Activated CD4-positive, alpha-beta T cell treated with anti-CD3 and anti-CD28 coated beads, Interleukin-2, amount 10 ng/mL, durations not matched to agents 24 days and 14 days (primary cell): Measurements from ENCODE around the gene DNTT. TPM values are rescaled to one million over a fixed set of nuclear protein-coding genes. Genes with fewer than 3 reads are reported as not detected.
"Not testable (repeated sequence)": the region's sequence is repeated elsewhere in the genome, so short reads cannot be mapped to it uniquely, and the experiment has no call there.

ENCODE experiments used
- DNase-seq: peaks from one replicate; pipeline ENCODE4 v3.0.0; 2022
- H3K27ac Mint-ChIP-seq: one replicate; pipeline ENCODE4 v1.8.0; 2022; ENCODE audit warnings: mild to moderate bottlenecking, mixed read lengths
- H3K27me3 Mint-ChIP-seq: one replicate; pipeline ENCODE4 v1.8.0; 2022; ENCODE audit warnings: mixed read lengths
- H3K36me3 Mint-ChIP-seq: one replicate; pipeline ENCODE4 v1.8.0; 2022; ENCODE audit warnings: low read depth, mild to moderate bottlenecking, mixed read lengths
- H3K4me1 Mint-ChIP-seq: one replicate; pipeline ENCODE4 v1.8.0; 2021; ENCODE audit warnings: mixed read lengths
- H3K4me3 Mint-ChIP-seq: one replicate; pipeline ENCODE4 v1.8.0; 2022; ENCODE audit warnings: mild to moderate bottlenecking, moderate library complexity, mixed read lengths
- H3K9me3 Mint-ChIP-seq: one replicate; pipeline ENCODE4 v1.8.0; 2021; ENCODE audit warnings: mixed read lengths
- intact Hi-C: fragments of 100-400 bp; cut with micrococcal nuclease; formaldehyde crosslinking; loops from one replicate; pipeline ENCODE4 v1.15.1; 2023
- total RNA-seq: library from RNA; stranded (reverse); gene quantifications from 2 replicates; pipeline ENCODE4 v1.2.3, GENCODE V29; 2022

DNTT gene
- total RNA-seq, 1 donor from 2014 or later: not detected

DNA sequence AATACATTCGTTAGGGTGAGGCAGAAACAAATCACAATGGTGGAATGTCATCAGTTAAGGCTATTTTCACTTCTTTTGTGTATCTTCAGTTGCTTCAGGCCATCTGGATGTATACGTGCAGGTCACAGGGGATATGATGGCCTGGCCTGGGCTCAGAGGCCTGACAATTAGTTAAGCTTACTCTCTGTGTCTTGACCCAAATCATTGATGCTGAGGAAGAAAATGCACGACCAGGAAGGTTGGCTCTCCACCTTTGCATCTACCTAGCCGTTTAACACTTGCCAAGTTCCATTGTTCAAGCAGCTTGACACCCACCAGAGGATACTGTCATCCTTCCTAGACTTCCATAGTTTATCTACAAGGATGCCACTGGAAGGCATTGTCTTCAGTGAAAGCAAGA is 4.6 kb downstream of the DNTT start:
- H3K9me3 Mint-ChIP-seq, H3K4me1 Mint-ChIP-seq, DNase-seq, H3K4me3 Mint-ChIP-seq, H3K27ac Mint-ChIP-seq, intact Hi-C loops, H3K36me3 Mint-ChIP-seq: not testable (repeated sequence)
- H3K27me3 Mint-ChIP-seq: peaks cover 27% of the 10 kb centered on the region

GRCh38 chr10:96309628-96310320 is 5.5 kb downstream of the DNTT start:
- Mint-ChIP-seq H3K9me3 (no peaks in the 10 kb centered on the region), H3K4me1 (no peaks in the 10 kb centered on the region), H3K36me3 (no peaks in the 10 kb centered on the region), H3K27ac (no peak overlapping the region), H3K27me3 (peaks cover 21% of the 10 kb centered on the region), H3K4me3 (no peak overlapping the region)
- DNase-seq: no peak
- intact Hi-C loops: no loop called here

- H3K4me3 Mint-ChIP-seq: no peak overlapping the region
- no peaks in the 10 kb centered on the region for H3K4me1 Mint-ChIP-seq
- H3K36me3 Mint-ChIP-seq: no peaks in the 10 kb centered on the region
- no peaks in the 10 kb centered on the region for H3K9me3 Mint-ChIP-seq
- no peak for DNase-seq
- intact Hi-C loops: no loop called here
- H3K27me3 Mint-ChIP-seq: peaks cover 20% of the 10 kb centered on the region
- no peak overlapping the region for H3K27ac Mint-ChIP-seq
Measured at GRCh38 chr10:96310321-96310669, 6.1 kb downstream of the DNTT start.

GRCh38 chr10:96311180-96311715 is 7.0 kb downstream of the DNTT start:
- Mint-ChIP-seq H3K9me3 (no peaks in the 10 kb centered on the region), H3K4me1 (no peaks in the 10 kb centered on the region), H3K36me3 (no peaks in the 10 kb centered on the region), H3K4me3 (no peak overlapping the region), H3K27ac (no peak overlapping the region), H3K27me3 (peaks cover 17% of the 10 kb centered on the region)
- intact Hi-C loops: no loop called here
- DNase-seq: no peak

- Mint-ChIP-seq H3K27ac (no peak overlapping the region), H3K36me3 (no peaks in the 10 kb centered on the region), H3K4me3 (no peak overlapping the region), H3K27me3 (peaks cover 13% of the 10 kb centered on the region), H3K9me3 (no peaks in the 10 kb centered on the region), H3K4me1 (no peaks in the 10 kb centered on the region)
- DNase-seq: no peak
- intact Hi-C loops: no loop called here
Measured at GRCh38 chr10:96313344-96313743, 9.1 kb downstream of the DNTT start.

DNA sequence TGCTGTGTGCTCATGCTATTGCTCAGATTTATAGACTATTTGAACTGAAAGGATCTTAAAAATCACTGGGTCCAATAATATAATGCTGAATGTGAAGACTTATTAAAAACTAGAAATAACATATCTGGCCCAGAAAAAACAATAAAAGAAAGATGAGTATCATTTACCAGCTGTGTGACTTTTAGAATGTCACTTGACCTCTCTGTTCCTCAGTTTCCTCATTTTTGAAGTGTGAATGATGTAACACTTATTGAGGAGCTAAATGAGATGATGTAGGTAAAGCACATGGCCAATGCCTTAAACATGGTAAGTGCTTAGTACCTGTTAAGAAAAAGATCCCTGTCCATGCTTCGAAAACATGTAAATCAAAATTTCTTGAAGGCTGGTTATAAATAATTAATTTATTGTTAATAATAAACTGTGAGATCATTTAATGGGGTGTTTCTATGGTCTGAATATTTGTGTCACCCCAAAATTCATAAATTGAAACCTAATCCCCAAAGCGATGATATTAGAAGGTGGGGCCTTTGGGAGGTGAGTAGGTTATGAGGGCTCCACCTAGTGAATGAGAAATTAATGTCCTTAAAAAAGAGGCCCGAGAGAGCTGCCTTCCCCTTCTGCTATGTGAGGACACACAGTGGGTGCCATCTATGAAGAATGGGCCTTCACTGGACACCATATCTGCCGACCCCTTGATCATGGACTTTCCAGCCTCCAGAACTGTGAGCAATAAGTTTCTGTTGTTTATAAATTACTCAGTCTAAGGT is 13.0 kb downstream of the DNTT start:
- intact Hi-C loops: no loop called here

DNA sequence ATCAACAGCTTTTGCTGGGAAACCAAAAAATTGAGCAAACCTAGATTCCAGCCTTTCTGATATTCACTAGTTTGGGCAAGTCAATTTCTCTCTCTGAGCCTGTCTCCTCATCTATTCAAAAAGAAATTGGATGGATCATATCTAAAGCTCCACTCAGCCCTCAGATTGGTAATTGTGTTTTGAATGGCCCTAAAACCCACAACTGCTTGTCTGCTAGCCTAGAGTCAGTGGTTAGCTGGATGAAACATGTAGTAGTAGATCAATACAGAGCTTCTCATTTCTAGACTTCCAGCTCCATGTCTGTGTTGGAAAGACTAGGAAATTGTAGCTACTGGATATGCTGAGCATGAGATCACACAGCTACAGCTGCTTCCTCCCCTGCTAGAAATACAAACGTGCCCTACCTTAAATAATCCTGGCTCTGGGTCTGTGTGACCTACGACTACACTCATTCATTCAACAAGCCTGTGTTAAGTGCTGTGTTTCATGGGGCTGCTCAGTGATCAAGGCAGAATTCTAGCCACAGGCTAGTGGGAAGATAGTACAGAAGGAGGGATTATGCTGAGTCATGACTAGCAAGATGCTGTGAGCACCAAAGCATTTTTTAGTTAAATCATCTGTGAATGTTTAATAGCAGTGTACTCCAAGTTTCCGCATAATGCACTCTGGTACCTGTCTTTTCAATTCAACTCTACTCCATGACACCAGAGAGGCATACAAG is 15.7 kb downstream of the DNTT start:
- intact Hi-C loops: no loop called here
- Mint-ChIP-seq H3K9me3 (no peaks in the 10 kb centered on the region), H3K4me3 (no peak overlapping the region), H3K36me3 (no peaks in the 10 kb centered on the region), H3K27ac (no peak overlapping the region), H3K4me1 (no peaks in the 10 kb centered on the region), H3K27me3 (peaks cover 14% of the 10 kb centered on the region)
- no peak for DNase-seq

More for the DNA sequence above, 13.0 kb downstream of the DNTT start:
- H3K4me1 Mint-ChIP-seq: no peaks in the 10 kb centered on the region
- no peak overlapping the region for H3K4me3 Mint-ChIP-seq
- peaks cover 12% of the 10 kb centered on the region for H3K27me3 Mint-ChIP-seq
- DNase-seq: no peak
- no peaks in the 10 kb centered on the region for H3K9me3 Mint-ChIP-seq
- H3K36me3 Mint-ChIP-seq: no peaks in the 10 kb centered on the region
- H3K27ac Mint-ChIP-seq: no peak overlapping the region

DNA sequence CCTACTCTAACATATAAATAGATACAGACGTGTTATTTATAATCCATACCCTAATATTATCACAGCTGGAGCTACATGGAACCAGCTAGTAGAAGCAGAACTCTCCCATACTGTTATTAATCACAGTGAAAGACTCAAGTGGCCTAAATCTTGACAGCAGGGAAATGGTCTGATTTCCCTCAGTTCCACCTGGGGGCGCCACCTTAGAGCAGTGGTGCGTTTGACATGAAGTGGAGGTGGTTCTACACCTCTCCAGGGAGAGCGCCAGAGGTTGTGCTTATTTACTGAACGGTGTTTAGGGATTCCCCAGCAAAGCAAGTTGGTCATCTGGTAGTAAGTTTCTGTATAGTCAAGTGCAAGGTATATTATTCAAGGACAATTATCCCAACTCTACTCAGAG is 17.6 kb downstream of the DNTT start:
- no peaks in the 10 kb centered on the region for H3K4me1 Mint-ChIP-seq
- no peak overlapping the region for H3K27ac Mint-ChIP-seq
- peaks cover 18% of the 10 kb centered on the region for H3K27me3 Mint-ChIP-seq
- no peaks in the 10 kb centered on the region for H3K36me3 Mint-ChIP-seq
- no peaks in the 10 kb centered on the region for H3K9me3 Mint-ChIP-seq
- intact Hi-C loops: no loop called here
- no peak overlapping the region for H3K4me3 Mint-ChIP-seq
- no peak for DNase-seq

DNA sequence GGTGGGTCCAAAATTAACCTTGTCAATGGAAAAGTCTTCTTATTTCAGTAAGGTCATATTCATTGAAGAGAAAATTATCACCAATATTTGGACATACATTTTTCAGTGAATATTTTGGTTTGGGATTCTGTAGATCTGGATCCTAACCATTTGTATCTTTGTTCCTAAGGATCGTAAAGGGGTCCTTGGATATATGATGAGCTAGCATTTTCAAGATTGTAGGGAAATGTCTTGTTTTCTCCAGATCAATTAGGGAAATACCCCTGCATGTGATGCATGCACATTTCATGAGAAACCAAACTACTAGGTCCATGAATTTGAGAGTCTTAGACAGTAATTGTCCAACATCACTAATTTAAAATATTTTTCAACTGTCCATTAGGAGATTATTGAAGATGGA is 18.0 kb downstream of the DNTT start:
- no peaks in the 10 kb centered on the region for H3K4me1 Mint-ChIP-seq
- no peaks in the 10 kb centered on the region for H3K9me3 Mint-ChIP-seq
- peaks cover 18% of the 10 kb centered on the region for H3K27me3 Mint-ChIP-seq
- H3K36me3 Mint-ChIP-seq: no peaks in the 10 kb centered on the region
- no peak for DNase-seq
- H3K27ac Mint-ChIP-seq: no peak overlapping the region
- intact Hi-C loops: no loop called here
- H3K4me3 Mint-ChIP-seq: no peak overlapping the region

DNA sequence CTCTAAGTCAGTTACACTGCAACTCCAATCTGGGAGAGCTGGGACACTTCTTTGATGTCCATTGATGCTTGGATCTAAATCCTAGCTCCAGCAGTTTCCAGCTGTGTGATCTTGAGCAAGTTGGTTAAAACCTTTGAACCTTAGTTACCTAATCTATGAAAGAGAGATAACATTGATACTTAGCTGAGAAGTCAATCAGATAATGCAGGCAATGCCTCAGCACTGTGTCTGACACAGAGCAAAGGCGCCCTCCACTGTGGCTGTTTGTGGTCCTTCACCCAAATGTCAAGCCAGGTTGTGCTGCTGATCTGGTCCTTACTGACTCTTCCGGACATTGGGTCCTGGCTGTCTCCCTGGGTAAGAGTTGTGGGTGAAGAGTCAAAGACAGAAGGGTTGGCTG is 20.2 kb downstream of the DNTT start:
- Mint-ChIP-seq H3K9me3 (no peaks in the 10 kb centered on the region), H3K27me3 (peaks cover 23% of the 10 kb centered on the region), H3K27ac (no peak overlapping the region), H3K4me1 (no peaks in the 10 kb centered on the region), H3K36me3 (no peaks in the 10 kb centered on the region), H3K4me3 (no peak overlapping the region)
- intact Hi-C loops: no loop called here
- no peak for DNase-seq

DNA sequence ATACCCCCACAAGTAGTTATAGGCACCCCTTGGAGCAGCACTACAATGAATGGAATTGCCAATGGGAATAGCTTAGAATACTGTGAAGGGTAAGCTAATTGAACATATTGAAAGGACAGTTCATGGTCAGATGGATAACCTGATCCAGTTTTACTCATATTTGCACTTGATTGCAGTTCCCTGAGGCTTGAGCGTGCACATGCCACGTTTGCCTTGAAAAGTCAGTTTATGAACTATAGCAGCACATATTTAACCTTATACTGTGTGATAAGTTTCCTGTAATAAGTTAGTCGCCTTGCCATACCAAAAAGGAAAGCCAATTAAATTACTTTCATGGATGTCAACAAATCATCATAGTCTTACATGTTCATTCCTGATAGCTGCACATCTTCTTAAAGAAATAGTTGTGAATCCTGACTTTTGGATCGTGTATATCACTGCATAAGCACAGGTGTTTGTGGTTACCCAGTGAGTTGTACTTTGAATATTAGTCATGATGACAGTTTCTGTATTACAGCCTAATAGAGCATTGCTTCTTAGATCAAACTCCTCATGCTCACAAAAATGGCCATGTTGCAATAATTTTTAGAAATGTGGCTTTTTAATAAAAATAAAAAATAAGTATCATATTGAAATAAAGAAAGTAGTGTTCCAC is 21.6 kb downstream of the DNTT start:
- intact Hi-C loops: no loop called here

GRCh38 chr10:96327462-96327861 is 23.2 kb downstream of the DNTT start:
- intact Hi-C loops: no loop called here
- peaks cover 23% of the 10 kb centered on the region for H3K27me3 Mint-ChIP-seq
- no peaks in the 10 kb centered on the region for H3K9me3 Mint-ChIP-seq
- DNase-seq: no peak
- H3K36me3 Mint-ChIP-seq: no peaks in the 10 kb centered on the region
- H3K4me1 Mint-ChIP-seq: no peaks in the 10 kb centered on the region
- H3K27ac Mint-ChIP-seq: no peak overlapping the region
- H3K4me3 Mint-ChIP-seq: no peak overlapping the region

More for the DNA sequence above, 21.6 kb downstream of the DNTT start:
- H3K36me3 Mint-ChIP-seq: no peaks in the 10 kb centered on the region
- no peaks in the 10 kb centered on the region for H3K4me1 Mint-ChIP-seq
- H3K27me3 Mint-ChIP-seq: peaks cover 20% of the 10 kb centered on the region
- H3K9me3 Mint-ChIP-seq: no peaks in the 10 kb centered on the region
- DNase-seq: no peak
- no peak overlapping the region for H3K27ac Mint-ChIP-seq
- H3K4me3 Mint-ChIP-seq: no peak overlapping the region

DNA sequence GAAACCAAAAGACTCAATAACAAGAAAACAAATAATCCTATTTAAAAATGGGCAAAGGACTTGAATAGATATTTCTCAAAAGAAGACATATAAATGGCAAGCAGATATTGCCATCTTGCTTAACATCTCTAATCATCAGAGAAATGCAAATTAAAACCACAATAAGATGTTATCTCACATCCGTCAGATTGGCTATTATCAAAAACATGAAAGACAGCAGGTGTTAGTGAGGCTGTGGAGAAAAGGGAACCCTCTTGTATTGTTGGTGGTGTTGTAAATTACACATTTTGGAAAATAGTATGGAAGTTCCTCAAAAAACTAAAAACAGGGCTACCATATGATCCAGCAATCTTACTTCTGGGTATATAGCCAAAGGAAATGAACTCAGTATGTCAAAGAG is 28.9 kb downstream of the DNTT start:
- no peaks in the 10 kb centered on the region for H3K4me1 Mint-ChIP-seq
- no peaks in the 10 kb centered on the region for H3K36me3 Mint-ChIP-seq
- no peaks in the 10 kb centered on the region for H3K9me3 Mint-ChIP-seq
- no peak overlapping the region for H3K27ac Mint-ChIP-seq
- H3K4me3 Mint-ChIP-seq: no peak overlapping the region
- peaks cover 25% of the 10 kb centered on the region for H3K27me3 Mint-ChIP-seq
- intact Hi-C loops: no loop called here
- no peak for DNase-seq
